ENCODE measurements around the gene RING1.

Gene RING1

GRCh38 chr6:33189625-33190448 lies 18.5 kb upstream of the RING1 start:
- no peak overlapping the region for H3K4me2 ChIP-seq (ENCODE audit: low read length, poor library complexity, severe bottlenecking)
- no peak overlapping the region for H2BK15ac ChIP-seq (ENCODE audit: low read depth, poor library complexity, severe bottlenecking)
- H3K27ac ChIP-seq (ENCODE audit: low read length, poor library complexity, severe bottlenecking) = no peak overlapping the region
- H3K79me1 ChIP-seq (replicated peaks; ENCODE audit: low read length, poor library complexity, severe bottlenecking) = peaks cover 5% of the 10 kb centered on the region
- H3K9me3 ChIP-seq (ENCODE audit: control insufficient read depth, low read length) = no peaks in the 10 kb centered on the region
- H3K4ac ChIP-seq (ENCODE audit: low read depth in 1 of 2, low read length in 2 of 2) = no peak overlapping the region
- peaks cover 57% of the 10 kb centered on the region in 2 experiments for H3K27me3 ChIP-seq (ENCODE audit: control insufficient read depth in 1 of 2, insufficient read depth in 1 of 2, low read length in 2 of 2)
- H4K91ac ChIP-seq (ENCODE audit: low read length) = no peak overlapping the region
- DNase-seq = no peak
- H3K4me3 ChIP-seq (ENCODE audit: insufficient read depth in 1 of 2, low read depth in 1 of 2, low read length in 2 of 2) = no peak overlapping the region
- no peak overlapping the region for H3K23ac ChIP-seq (ENCODE audit: low read length in 2 of 2)
- no peak overlapping the region for H2AK5ac ChIP-seq (ENCODE audit: low read length, severe bottlenecking)
- whole genome bisulfite sequencing = 74% methylated on average over 5 of the region's 7 CpGs
- no peak overlapping the region for H3K9ac ChIP-seq (ENCODE audit: low read length)
- no peak overlapping the region for H3K18ac ChIP-seq (ENCODE audit: low read depth in 1 of 2, low read length in 2 of 2)
- H4K8ac ChIP-seq (ENCODE audit: low read length) = no peak overlapping the region
- H3K14ac ChIP-seq (ENCODE audit: low read length in 2 of 2) = no peak overlapping the region
- no peak overlapping the region for H2BK5ac ChIP-seq (ENCODE audit: low read depth, low read length, poor library complexity, severe bottlenecking)
- H3K4me1 ChIP-seq (ENCODE audit: control insufficient read depth, insufficient read depth, low read depth, low read length) = peaks cover 20% of the 10 kb centered on the region
- H3K36me3 ChIP-seq (ENCODE audit: control insufficient read depth in 1 of 2, insufficient read depth in 2 of 2, low read depth in 1 of 2, low read length in 2 of 2) = peaks cover 12 to 14% of the 10 kb centered on the region in 2 experiments
- no peak overlapping the region for H2BK12ac ChIP-seq (ENCODE audit: low read length in 2 of 2)
- H2AFZ ChIP-seq (ENCODE audit: low read depth, low read length) = no peak overlapping the region
- H2BK120ac ChIP-seq (ENCODE audit: low read depth, low read length) = no peak overlapping the region

DNA sequence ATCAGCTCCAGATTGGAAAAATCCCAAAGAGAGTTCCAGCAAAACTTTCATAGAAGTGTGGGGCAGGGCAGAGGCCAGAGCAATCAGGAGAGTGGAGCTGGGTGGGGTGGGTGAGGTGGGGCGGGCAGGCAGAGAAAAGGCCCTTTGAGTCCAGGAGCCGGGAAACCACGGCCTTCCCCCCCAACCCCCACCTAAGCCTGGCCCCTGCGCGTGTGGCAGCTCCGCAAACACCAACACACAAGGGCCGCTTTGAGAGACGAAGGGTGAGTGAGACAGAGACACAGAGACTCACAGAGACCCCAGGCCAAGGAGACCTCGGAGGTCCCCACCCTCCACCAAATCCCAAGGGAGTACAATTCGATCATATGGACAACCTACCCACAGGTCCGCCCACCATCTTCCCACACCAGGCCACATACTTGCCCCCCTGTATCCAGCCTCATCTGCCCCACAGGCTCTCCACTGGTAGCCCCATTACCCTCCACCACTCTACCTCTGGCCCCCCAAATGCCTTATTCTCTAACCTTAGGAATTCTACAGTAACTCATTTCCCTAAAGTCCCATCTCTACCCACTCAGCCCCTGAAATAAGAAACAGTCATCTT lies 17.7 kb upstream of the RING1 start:
- Histone ChIP-seq H2BK12ac (ENCODE audit: low read length in 2 of 2) (no peak overlapping the region), H3K18ac (ENCODE audit: low read depth in 1 of 2, low read length in 2 of 2) (no peak overlapping the region), H2AK5ac (ENCODE audit: low read length, severe bottlenecking) (no peak overlapping the region)

GRCh38 chr6:33191383-33192104 lies 16.8 kb upstream of the RING1 start:
- Histone ChIP-seq H3K4me2 (ENCODE audit: low read length, poor library complexity, severe bottlenecking) (no peak overlapping the region), H3K18ac (ENCODE audit: low read depth in 1 of 2, low read length in 2 of 2) (no peak overlapping the region), H4K8ac (ENCODE audit: low read length) (no peak overlapping the region), H2AFZ (ENCODE audit: low read depth, low read length) (no peak overlapping the region), H3K9me3 (ENCODE audit: control insufficient read depth, low read length) (no peaks in the 10 kb centered on the region), H4K91ac (ENCODE audit: low read length) (no peak overlapping the region), H3K79me1 (replicated peaks; ENCODE audit: low read length, poor library complexity, severe bottlenecking) (peaks cover 17% of the 10 kb centered on the region), H3K14ac (ENCODE audit: low read length in 2 of 2) (no peak overlapping the region), H2BK15ac (ENCODE audit: low read depth, poor library complexity, severe bottlenecking) (no peak overlapping the region), H3K36me3 (ENCODE audit: control insufficient read depth in 1 of 2, insufficient read depth in 2 of 2, low read depth in 1 of 2, low read length in 2 of 2) (peaks cover 29 to 30% of the 10 kb centered on the region in 2 experiments), H3K23ac (ENCODE audit: low read length in 2 of 2) (no peak overlapping the region), H2BK120ac (ENCODE audit: low read depth, low read length) (no peak overlapping the region), H2BK5ac (ENCODE audit: low read depth, low read length, poor library complexity, severe bottlenecking) (no peak overlapping the region), H3K4me3 (ENCODE audit: insufficient read depth in 1 of 2, low read depth in 1 of 2, low read length in 2 of 2) (no peak overlapping the region), H3K27ac (ENCODE audit: low read length, poor library complexity, severe bottlenecking) (no peak overlapping the region), H3K4me1 (ENCODE audit: control insufficient read depth, insufficient read depth, low read depth, low read length) (peaks cover 22% of the 10 kb centered on the region), H2BK12ac (ENCODE audit: low read length in 2 of 2) (no peak overlapping the region), H3K9ac (ENCODE audit: low read length) (no peak overlapping the region), H2AK5ac (ENCODE audit: low read length, severe bottlenecking) (no peak overlapping the region), H3K27me3 (ENCODE audit: control insufficient read depth in 1 of 2, insufficient read depth in 1 of 2, low read length in 2 of 2) (peaks cover 48 to 49% of the 10 kb centered on the region in 2 experiments), H3K4ac (ENCODE audit: low read depth in 1 of 2, low read length in 2 of 2) (no peak overlapping the region)
- WGBS = 77% methylated on average over 8 of the region's 8 CpGs
- DNase-seq = no peak

More for the DNA sequence above, 17.7 kb upstream of the RING1 start:
- H2BK5ac ChIP-seq (ENCODE audit: low read depth, low read length, poor library complexity, severe bottlenecking) = no peak overlapping the region
- no peaks in the 10 kb centered on the region for H3K9me3 ChIP-seq (ENCODE audit: control insufficient read depth, low read length)
- 88% methylated on average over 10 of the region's 11 CpGs for WGBS
- peaks cover 22% of the 10 kb centered on the region for H3K4me1 ChIP-seq (ENCODE audit: control insufficient read depth, insufficient read depth, low read depth, low read length)
- peaks cover 57% of the 10 kb centered on the region in 2 experiments for H3K27me3 ChIP-seq (ENCODE audit: control insufficient read depth in 1 of 2, insufficient read depth in 1 of 2, low read length in 2 of 2)
- no peak overlapping the region for H3K27ac ChIP-seq (ENCODE audit: low read length, poor library complexity, severe bottlenecking)
- no peak for DNase-seq
- no peak overlapping the region for H3K4me3 ChIP-seq (ENCODE audit: insufficient read depth in 1 of 2, low read depth in 1 of 2, low read length in 2 of 2)
- H3K79me1 ChIP-seq (replicated peaks; ENCODE audit: low read length, poor library complexity, severe bottlenecking) = peaks cover 8% of the 10 kb centered on the region
- H2AFZ ChIP-seq (ENCODE audit: low read depth, low read length) = no peak overlapping the region
- H4K91ac ChIP-seq (ENCODE audit: low read length) = no peak overlapping the region
- H3K36me3 ChIP-seq (ENCODE audit: control insufficient read depth in 1 of 2, insufficient read depth in 2 of 2, low read depth in 1 of 2, low read length in 2 of 2) = peaks cover 20 to 22% of the 10 kb centered on the region in 2 experiments
- no peak overlapping the region for H3K9ac ChIP-seq (ENCODE audit: low read length)
- H3K14ac ChIP-seq (ENCODE audit: low read length in 2 of 2) = no peak overlapping the region
- no peak overlapping the region for H2BK15ac ChIP-seq (ENCODE audit: low read depth, poor library complexity, severe bottlenecking)
- H2BK120ac ChIP-seq (ENCODE audit: low read depth, low read length) = no peak overlapping the region
- no peak overlapping the region for H3K23ac ChIP-seq (ENCODE audit: low read length in 2 of 2)
- H3K4me2 ChIP-seq (ENCODE audit: low read length, poor library complexity, severe bottlenecking) = no peak overlapping the region
- H3K4ac ChIP-seq (ENCODE audit: low read depth in 1 of 2, low read length in 2 of 2) = no peak overlapping the region
- no peak overlapping the region for H4K8ac ChIP-seq (ENCODE audit: low read length)

Measured in mesenchymal stem cell (in vitro differentiated cells and primary cell).